Stimulated activated CD4-positive, alpha-beta T cell treated with anti-CD3 and anti-CD28 coated beads, Interleukin-12 subunit alpha, Interleukin-12 subunit beta, amount 100 ng/mL, for 48 hours (primary cell): ENCODE results near the gene KBTBD4.

Experiments
- DNase-seq, 3 donors: peaks; one replicate each; pipeline ENCODE4 v3.0.0-alpha.2; 2020; ENCODE audit warnings: low read depth in 2 of 3, low spot score in 1 of 3

The KBTBD4 gene

DNA sequence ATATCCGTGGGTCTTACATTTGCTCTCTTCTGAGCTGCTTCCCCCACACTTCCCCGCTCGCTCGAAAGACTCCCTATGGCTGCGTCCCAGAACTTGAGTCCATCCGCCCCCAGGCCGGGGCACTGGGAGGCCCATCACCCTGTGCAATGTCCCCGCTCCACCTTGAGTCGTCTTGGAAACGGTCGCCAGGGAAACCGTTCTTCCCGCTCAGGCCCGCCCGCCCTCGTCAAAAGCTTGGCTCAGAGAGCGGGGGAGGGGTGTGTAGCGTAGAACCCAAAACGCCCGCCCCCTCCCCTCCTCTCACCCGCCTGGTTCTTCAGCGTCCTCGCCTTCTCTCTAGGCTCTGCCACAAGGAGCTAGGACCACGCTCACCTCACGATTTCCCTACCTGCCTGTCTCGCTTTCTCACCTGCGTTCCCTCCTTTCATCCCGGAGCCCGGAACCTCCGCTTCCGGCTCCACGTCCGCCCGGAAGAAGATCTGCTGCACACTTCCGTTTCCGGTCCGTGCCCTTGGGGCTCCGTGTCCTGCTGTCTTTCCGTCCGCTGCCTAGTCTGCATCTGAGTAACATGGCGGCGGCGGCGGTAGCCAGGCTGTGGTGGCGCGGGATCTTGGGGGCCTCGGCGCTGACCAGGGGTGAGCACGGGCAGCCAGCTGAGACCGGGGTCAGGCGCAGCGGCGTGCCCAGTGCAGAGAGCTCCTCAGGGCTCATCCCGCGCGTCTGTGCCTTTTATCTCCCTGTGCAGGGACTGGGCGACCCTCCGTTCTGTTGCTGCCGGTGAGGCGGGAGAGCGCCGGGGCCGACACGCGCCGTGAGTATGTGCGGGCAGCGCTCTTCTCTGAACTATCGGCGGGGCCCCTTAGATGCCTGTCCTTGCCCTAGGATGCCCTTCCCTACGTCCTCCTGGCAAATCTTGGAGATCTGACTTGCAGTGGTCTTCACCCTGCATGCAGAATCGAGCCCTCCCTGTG, at the start of gene KBTBD4, which contains the start of gene NDUFS3:
KBTBD4 (minus strand) TSS at position 447 of the 971 bp plus-strand sequence; CDS start at position 428, 19 bp downstream.
NDUFS3 (plus strand) TSS at position 551 of the 971 bp plus-strand sequence; CDS start at position 569, 18 bp downstream.
- DNase-seq = peak; percentile 82 to 91 (median 85)

DNA sequence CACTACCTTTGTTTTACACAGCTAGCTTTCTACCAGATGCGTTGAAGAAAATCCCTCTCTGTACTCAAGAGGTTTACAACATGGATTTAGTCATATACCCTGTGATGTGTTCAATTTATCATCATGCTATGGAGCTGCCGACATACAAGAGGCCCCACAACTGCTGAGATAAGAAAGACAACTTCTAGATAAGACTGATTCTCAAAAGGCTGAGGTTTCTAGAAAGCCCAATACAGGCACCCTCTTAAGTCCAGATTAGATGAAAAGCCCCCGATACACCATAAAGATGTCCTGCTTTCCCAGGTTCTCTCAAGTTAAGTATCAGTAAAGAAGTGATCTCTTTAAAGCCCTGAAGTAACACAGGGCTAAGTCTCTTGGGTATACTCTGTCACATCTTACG, 49.3 kb upstream of the KBTBD4 start:
- no peak for DNase-seq

DNA sequence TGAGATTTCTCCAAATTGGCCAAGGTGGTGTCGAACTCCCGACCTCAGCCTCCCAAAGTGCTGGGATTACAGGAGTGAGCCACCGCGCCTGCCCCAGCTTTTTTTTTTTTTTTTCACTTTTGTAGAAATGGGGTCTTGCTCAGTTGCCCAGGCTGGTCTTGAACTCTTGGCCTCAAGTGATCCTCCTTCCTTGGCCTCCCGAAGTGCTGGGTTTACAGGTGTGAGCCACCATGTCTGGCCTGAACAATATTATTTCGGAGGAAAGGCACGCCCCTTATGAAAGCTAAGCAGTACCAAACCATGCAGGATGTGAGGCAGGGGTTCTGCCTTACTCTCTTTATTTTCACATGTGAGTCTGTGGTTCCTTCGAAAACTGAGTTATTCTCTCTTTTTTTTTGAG, 47.5 kb upstream of the KBTBD4 start:
- no peak for DNase-seq

DNA sequence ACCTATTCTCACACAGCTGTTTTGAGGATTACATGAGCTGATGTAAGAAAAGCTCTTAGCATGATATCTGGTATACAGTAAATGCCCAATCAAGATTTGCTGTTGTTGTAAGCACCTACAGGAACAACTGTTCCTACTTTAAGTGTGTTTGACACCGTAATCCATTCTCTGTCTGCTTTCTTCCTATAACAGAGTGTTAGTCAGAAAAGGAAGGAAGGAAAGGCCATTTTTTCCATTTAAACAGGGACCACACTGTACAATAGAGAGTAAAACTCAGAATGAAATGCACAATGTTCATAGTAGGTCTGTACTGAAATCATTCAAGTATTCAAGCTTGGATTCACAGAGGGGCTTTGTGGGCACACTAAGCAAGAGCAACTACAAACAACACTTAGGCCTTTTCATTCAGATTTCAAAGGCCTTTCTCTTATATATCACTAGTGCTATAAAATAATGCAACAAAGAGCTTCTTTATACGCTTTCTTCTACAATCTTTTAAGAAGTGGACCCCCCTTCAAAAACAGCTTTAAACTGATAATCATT, 42.1 kb upstream of the KBTBD4 start:
- no peak for DNase-seq

DNA sequence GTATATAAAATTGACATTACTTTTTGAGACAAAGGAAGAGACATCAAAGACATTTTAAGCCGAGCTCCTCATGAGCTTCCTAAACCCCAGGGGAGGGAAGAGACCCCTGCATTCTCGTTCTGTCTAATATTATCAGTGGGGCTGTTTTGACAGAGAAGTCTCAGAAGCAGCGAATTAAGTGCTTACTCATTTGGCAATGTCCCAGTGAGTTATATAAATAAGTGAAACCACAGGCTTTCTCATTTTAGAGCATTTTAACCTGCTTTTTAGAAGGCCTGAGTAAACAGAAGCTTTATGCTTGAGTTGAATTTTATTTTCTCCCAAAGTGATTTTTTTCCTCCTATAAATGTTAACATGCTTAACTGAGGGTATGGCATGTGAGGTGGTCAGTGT, 38.6 kb upstream of the KBTBD4 start:
- no peak for DNase-seq

DNA sequence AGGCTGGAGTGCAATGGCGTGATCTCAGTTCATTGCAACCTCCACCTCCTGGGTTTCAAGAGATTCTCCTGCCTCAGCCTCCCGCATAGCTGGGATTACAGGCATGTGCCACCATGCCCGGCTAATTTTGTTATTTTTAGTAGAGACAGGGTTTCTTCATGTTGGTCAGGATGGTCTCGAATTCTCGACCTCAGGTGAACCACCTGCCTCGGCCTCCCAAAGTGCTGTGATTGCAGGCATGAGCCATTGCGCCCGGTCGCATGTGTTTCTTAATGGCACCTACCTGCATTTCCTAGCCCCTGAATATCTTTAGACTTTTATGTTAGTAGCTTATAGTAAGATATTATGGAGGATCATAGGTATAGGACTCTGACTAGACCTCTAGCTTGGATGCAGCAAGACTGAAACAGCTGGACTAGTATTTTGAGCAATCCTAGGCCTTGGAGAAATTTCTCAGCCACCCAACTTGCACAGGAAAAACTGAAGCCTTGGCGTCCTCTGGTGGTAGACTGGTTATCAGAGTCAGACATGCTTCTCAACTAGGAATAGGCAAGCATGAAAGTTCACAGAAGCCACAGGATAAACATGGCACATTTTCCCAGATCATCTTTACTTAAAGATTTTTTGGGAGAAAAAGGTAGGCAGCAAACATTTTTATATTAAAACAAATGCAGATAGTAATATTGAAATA, 38.1 kb upstream of the KBTBD4 start:
- DNase-seq = no peak

DNA sequence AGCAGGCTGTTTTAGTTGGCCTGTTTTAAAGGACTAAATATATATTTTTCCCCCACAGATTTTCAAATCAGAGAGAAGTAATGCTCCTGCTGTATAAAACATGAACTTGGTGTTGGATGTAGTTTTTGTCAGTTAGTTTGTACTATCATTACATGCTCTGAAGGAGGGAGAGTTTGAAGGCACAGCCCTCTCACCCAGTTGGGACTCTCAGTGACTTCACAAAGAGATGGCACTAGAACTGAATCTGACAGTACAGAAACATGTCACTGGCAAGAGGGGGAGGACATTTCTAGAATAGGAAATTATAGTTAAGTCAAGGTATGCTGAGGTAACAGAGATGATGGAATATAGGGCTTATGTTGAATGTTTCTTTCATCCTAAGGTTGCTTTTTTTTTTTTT, 36.5 kb upstream of the KBTBD4 start:
- no peak for DNase-seq

DNA sequence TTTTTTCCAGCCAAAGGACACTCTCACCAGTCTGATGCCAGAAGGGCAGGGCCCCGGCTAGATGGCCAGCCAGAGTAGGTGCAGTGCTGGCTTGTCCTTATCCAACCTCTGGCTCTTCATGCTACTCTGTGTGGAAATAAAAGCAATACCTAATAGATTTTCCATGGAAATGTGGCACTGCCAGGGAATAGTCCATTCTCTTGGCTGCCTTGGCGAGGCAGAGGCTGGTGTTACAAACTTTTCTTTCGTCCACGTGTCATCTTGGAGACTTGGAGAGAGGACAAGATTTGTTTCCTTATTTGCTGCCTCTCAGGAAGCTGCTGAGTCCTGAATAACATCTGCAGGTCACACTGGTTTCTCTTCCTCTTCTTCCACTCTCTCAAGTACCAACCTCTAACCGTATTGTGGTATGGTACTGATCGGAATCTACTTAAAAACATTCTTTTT, 32.6 kb upstream of the KBTBD4 start:
- no peak for DNase-seq

DNA sequence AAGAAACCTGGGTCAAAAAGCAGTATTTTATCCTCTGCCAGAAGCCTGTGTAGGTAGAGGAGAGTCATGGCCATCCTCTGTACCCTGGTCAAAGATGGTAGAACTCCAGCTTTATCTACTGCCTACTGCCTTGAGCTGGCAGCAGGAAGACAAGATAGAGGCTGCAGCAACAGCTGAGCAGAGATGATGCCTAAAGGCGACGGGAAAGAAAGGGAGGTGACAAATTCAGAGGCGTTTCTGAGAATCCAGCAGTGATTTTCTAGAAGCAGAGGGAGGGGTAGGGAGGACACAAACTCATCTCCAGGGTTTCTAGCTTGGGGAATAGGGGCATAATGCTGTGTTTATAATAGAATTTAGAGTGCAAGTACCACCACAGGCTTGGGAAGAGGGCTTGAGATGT, 30.9 kb upstream of the KBTBD4 start:
- no peak for DNase-seq

DNA sequence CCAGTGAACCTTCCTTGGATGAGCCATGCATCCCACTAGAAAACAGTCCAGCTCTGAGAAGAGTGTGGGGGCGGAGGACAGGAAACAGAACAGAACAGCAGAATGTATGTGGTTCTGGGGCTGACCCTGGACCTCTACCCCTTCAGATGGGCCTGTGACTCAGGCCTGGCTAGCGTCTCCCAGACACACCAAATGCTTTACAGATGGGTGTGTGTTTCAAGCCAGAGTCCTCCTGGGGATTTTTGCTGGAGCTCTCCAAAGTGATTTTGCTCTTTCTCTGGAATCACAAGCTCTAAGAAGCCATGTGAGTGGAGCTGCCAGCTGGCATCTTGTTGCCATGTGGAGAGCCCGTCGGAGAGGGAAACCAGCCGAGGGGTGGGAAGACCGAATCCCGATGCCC, 28.6 kb upstream of the KBTBD4 start:
- no peak for DNase-seq

DNA sequence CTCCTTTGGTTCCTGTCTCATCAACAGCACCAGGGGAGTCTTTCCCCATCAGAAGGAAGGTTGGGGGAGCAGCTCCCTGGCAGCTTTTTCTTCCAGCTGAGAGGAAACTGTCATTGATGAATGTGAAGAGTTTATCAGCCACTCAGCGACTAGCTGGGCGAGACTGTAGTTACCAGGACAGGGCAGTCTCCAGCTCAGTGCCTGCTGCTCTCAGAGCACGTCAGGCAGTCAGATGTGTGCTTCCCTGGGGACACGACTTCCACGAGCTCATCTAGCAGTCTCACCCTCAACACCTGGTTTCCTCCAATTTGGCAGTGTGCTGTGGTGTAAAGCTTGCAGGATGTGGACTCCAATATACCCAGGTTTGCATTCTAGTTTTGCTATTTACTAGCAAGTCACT, 28.0 kb upstream of the KBTBD4 start:
- no peak for DNase-seq

DNA sequence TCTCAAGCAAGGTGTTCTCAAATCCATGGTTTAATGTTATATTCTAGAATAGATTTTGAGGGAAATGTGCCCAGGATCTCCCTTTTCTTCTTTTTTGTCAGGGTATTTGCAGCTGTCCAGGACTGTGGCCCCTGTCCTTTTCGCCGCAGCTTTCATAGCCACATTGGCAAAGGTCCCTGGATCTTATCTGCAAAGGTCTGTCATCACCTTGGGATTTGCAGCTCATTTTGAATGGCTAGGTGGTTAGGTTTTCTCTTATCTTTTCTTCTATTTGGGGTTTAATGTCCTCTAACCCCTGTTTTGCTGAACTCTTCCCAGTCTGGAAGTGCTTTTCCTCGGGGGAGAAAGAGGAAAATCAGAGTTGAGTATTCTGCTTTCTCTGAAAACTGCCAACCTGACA, 27.2 kb upstream of the KBTBD4 start:
- no peak for DNase-seq

DNA sequence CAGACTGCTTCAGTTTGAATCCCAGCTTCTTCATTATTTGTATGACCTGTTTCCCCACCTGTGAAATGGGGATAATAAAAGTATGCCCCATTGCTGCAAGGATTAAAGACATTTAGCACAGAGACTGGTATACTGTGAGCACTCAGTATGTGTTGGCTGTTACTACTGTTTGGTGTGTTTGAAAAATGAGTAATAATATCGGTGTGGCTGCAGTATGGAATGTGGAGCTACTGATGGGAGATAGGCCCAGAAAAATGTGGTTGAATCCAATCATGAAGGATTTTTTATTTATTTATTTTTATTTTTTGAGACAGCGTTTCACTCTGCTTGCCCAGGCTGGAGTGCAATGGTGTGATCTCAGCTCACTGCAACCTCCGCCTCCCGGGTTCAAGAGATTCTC, 24.5 kb upstream of the KBTBD4 start:
- no peak for DNase-seq

DNA sequence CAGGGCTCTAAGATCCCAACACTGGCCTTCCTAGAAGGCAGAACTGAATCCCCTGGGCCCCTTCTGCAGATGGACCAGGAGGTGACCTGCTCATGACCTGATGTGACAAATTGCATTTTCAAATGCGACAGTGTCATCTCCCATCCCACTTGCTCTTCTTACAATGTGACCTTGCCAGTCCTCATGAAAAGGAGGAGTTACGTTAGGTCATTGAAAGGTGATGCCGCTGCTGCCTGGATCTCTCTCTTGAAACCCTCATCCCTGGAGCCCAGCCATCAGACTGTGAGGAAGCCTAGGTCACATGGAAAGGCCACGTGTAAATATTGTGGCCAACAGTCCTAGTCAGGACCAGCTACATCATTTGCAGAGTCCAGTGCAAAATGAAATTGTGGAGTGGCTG, 21.1 kb upstream of the KBTBD4 start:
- DNase-seq = no peak

DNA sequence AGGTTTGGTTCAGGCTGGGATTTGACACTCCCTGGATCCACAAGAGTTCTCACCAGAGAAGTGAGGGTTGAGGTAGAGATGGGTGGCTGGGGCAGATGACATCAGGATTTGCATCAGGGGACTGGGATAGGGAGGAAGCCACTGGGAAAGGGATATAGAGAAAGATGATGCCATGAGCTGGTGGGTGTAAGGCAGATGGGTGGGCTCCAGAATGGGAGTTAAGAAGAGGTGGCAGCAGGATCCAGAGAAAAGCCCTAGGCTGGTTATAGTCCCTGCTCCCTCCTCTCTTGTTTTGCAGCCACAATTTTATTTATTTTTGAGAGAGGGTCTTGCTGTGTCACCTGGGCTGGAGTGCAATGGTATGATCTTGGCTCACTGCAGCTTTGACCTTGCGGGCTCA, 17.2 kb upstream of the KBTBD4 start:
- no peak for DNase-seq

DNA sequence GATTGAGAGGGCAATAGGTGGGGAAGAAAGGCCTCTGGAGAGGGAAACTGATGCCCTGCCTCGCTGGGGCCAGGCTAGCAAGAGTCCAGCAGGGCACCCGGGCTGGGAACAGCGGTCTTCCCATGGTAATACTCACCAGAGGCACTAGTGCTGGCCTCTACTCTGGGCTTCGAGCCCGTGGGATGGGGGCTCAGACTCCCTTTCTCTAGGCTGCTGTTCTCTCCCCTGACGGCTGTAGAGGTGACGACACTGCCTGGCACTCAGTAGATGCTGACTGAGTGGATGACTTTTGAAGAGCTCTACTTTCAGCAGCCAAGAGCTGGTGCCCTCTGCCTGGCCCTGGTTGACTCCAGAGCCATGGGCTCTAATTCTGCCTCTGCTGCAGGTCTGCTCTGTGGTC, 16.3 kb upstream of the KBTBD4 start:
- no peak for DNase-seq

DNA sequence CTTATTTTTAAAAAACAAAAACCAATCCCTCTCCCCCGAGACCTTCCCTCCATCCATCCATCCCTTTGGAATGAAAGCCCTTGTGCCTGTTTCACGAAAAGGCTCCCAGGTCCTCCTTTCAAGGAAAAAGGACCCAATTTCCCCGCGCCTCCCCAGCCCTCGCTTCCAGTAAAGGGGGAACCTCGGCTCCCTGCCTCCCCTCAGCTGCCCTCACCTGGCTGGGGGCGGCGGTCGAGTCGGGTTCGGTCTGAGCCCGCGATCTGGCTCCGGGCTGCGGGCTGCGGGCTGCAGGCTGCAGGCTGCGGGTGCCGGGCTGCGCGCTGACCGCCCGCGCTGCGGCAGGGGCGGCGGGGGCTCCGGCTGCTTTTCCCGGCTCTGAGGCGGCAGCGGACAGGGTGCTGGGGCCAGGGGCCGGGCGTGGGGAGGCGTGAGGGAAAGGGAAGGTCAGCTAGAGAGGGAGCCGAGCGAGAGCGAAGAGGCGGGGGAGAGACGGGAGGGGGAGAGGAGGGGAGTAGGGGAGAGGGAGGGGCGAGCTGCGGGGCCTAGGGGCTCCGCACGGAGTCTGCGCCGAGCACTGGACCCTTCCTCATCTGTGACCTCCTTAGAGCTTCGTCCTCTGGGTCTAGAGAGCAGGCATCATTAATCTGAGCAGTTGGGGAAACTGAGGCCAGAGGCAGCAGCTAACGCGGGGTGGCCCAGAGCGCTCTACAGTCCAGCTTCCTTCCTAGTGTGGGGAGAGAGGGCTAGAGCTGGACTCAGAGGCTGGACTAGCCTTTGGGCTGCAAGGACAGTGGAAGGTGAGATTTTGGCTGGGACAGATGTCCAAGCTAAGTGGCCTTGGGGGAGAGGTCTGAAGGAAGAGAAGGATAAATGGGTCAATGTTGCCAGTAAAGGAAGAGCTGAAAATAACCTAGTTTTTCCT, 15.4 kb upstream of the KBTBD4 start, which contains the start of gene C1QTNF4:
C1QTNF4 (minus strand) TSS at position 478 of the 922 bp plus-strand sequence. CDS start 3,601 bp downstream, outside the sequence.
- DNase-seq = no peak

DNA sequence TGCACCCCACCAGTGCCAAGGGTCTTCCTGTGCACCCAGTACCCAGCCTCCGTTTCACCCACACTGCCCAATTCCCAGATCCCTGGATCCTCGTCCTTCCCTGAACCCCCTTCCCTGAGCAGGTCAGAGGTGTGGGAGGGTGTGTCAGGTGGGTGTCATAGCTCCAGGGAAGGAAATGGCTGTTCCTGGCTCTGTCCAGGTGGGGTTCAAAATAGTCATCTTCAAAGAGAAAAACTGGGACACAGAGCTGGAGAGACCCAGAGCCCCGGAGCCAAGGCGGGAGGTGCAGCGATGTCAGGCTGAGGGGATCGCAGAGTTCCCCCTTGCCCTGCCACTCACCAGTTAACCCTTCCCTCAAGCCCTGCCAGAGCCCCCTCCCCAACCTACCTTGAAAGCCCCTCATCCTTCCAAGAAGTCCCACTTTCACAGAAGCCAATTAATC, 14.7 kb upstream of the KBTBD4 start:
- DNase-seq = no peak

DNA sequence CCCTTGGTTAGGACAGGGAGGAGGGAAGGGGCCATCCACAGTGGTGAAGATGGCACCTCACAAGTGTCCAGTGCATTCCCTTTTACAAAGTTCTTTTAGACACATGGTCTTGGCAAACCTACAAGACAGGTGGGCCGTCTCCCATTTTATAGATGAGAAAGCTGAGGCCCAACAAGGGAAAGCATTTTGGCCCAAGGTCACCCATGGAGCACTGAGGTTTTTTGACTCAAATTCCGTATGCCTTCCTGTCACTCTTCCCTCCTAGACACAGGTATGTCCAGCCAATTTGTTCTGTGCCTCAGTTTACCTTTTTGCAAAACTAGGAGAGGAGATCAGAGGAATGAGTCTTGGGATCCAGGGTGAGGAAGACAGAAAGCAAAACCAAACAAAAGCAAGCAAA, 14.2 kb upstream of the KBTBD4 start:
- DNase-seq = no peak

DNA sequence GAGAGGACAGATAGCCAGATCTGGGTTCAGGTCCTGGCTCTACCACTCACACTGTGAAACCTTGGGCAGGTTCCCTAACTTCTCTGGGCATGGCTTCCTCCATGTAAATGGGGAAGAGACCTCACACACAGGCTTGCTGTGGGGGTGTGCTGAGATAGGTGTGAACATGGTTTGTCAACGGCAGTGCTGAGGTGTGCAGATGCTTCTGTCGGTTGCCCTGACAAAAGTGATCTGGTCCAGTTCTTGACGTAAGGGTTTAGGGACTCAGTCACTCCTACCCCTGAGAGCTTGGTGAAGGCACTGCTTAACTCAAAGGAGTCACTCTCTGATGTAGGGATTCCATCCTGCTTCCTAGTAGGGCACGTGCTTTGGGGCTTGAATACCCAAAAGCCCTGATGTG, 13.5 kb upstream of the KBTBD4 start:
- no peak for DNase-seq

DNA sequence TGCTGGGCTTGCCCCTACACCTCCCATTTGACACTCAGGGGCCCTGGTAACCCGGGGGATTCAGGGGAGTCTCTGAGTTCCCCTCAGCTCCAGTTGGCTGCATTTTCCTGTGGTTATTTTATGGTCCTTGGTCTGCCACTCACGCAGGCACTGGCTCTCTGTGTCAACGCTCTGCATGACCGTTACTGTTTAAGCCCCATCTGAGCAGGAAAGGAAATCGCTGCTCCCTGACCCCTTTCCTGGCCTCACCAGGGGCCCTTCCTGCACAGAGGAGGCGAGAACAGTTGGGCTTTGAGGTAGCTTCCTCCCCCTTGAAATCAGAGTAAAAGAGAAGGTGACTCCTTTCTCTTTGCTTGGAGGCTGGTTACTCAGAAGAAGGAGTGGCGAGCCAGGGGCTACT, 13.0 kb upstream of the KBTBD4 start:
- no peak for DNase-seq
